VCaP (cell line): ENCODE data around the gene AGO4.
"Not testable (repeated sequence)": the region's sequence is repeated elsewhere in the genome, so short reads cannot be mapped to it uniquely, and the experiment has no call there.

ENCODE experiments used
- H3K27ac ChIP-seq: fragments of 450-650 bp; 2 replicates; pipeline ENCODE4 v1.5.1; 2017
- TF ChIP-seq, protein P1 (sequence below): fragments of 450-650 bp; conservative IDR thresholded peaks from 2 replicates; pipeline ENCODE4 v1.5.1; 2017; ENCODE audit warnings: mild to moderate bottlenecking, moderate library complexity

The AGO4 gene

DNA sequence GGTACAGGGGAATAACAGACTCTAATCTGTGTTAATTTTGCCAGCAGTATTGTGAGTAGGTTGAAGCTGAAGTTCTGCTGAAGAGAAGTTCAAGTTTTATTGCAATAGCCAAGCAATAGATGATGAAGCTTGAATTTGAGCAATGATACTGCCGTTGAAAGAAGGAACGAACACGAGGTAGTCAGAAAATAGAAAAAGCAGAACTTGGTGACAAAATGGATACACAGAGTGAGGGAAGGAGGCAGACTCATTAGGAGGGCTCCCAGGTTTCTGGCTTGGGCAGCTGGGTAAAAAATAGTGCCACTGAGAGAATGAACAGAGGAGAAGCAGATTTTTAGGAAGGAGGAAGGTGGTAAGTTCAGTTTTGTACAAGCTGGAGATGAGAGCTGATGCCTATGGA is 52.9 kb downstream of the AGO4 start:
- TF ChIP-seq, protein P1, sequence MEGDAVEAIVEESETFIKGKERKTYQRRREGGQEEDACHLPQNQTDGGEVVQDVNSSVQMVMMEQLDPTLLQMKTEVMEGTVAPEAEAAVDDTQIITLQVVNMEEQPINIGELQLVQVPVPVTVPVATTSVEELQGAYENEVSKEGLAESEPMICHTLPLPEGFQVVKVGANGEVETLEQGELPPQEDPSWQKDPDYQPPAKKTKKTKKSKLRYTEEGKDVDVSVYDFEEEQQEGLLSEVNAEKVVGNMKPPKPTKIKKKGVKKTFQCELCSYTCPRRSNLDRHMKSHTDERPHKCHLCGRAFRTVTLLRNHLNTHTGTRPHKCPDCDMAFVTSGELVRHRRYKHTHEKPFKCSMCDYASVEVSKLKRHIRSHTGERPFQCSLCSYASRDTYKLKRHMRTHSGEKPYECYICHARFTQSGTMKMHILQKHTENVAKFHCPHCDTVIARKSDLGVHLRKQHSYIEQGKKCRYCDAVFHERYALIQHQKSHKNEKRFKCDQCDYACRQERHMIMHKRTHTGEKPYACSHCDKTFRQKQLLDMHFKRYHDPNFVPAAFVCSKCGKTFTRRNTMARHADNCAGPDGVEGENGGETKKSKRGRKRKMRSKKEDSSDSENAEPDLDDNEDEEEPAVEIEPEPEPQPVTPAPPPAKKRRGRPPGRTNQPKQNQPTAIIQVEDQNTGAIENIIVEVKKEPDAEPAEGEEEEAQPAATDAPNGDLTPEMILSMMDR: no peak
- H3K27ac ChIP-seq: no peak overlapping the region

DNA sequence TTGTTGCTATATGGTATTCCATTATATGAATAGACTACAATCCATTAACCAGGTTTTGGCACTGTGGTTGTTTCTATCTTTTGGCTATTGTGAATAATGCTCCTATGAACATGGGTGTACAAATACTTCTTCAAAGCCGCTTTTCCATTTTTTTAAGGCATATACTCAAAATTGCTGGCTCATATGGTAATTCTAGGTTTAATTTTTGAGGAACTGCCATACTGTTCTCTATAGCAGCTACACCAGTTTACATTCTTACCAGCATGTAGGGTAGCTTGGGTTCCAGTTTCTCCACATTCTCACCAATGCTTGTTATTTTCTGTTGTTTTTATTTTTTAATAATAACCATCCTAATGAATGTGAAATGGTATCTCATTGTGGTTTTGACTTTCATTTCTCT is 55.3 kb downstream of the AGO4 start:
- TF ChIP-seq, protein P1: no peak
- no peak overlapping the region for H3K27ac ChIP-seq

DNA sequence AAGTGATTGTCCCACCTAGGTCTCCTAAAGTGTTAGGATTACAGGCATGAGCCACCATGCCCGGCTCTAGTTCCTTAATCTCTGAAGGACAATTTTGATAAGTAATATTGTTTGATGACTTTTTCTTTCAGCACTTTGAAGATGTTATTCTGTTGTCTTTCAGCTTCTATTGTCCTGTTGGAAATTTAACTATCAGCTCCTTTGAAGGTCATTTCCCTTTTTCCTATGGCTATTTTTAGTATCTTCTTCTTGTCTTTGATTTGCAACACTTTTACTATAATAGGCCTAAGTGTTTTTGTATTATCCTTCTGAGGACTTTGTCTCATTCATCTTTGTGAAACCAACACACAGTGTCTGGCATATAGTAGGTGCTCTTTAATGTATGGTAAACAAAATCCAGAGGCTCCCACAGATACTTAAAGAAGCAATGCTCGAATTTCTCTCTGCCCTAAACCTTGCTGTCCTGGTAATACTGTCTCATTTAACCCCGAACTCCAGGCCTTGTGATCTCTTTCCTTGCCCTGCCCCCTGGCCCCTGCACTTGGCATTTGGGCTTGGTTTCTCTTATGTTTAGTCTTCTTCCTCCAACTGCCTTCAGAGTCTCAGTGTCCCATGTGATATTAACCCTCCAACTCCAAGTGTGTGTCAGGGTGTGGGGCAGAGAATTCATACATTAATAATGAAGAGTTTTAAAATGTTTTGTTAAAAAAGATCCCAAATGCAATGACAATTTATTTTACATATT is 56.2 kb downstream of the AGO4 start:
- TF ChIP-seq, protein P1: no peak
- no peak overlapping the region for H3K27ac ChIP-seq

DNA sequence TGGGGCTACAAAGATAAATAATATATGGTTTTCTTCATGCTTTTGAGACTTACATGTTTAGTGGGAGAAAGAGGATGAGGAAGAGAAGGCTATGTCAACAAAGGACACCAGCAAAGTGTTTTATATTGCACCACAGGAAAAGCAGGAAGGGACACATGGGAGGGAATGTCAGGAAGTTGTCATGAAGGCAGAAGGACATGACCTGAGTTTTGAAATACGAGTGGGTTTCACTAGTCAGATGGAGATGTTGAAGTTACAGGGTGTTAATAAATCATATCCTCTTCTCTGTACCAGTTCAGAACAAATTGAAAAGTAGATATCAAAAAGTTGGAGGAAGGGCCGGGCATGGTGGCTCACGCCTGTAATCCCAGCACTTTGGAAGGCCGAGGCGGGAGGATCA is 57.0 kb downstream of the AGO4 start:
- TF ChIP-seq, protein P1: no peak
- H3K27ac ChIP-seq: no peak overlapping the region

DNA sequence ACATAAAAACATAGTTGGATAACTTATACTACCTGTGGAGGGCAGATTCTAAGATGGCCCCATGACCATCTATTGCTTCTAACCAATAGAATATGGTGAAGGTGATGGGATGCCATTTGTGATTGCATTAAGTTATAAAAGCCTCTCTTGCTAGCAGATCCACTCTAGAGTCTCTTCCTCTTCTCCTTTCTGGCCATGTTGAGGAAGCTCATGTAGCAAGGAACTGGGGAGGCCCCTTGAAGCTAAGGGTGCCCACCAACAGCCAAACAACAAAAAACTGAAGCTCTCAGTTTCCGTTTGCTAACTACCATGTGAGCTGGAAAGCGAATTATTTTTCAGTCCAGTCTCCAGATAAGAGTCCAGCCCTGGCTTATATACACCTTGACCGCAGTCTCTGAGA is 59.2 kb downstream of the AGO4 start:
- TF ChIP-seq, protein P1: no peak
- H3K27ac ChIP-seq: no peak overlapping the region

DNA sequence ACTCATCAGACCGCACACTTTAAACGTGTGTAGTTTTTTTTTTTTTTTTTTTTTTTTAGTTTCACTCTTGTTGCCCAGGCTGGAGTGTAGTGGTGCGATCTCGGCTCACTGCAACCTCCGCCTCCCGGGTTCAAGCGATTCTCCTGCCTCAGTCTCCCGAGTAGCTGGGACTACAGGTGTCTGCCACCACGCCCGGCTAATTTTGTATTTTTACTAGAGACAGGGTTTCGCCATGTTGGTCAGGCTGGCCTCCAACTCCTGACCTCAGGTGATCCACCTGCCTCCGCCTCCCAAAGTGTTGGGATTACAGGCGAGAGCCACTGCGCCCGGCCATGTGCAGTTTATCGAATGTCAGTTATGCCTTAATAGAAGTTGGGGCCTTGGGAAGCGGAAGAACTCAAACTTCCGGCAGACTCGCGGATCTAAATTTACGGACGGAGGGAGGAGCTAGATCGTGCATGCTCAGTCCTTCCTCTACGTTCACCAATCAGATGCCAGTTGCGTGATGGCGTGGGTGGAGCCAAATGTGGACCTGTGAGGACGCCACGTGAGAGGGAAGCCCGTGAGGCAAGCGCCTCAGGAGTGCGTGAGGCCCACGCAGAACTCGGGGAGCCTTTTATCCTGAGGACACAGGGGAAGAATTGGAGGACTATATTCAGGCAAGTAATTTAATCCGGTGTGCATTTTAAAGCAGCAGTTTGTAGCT is 61.6 kb downstream of the AGO4 start:
- not testable (repeated sequence) for H3K27ac ChIP-seq

DNA sequence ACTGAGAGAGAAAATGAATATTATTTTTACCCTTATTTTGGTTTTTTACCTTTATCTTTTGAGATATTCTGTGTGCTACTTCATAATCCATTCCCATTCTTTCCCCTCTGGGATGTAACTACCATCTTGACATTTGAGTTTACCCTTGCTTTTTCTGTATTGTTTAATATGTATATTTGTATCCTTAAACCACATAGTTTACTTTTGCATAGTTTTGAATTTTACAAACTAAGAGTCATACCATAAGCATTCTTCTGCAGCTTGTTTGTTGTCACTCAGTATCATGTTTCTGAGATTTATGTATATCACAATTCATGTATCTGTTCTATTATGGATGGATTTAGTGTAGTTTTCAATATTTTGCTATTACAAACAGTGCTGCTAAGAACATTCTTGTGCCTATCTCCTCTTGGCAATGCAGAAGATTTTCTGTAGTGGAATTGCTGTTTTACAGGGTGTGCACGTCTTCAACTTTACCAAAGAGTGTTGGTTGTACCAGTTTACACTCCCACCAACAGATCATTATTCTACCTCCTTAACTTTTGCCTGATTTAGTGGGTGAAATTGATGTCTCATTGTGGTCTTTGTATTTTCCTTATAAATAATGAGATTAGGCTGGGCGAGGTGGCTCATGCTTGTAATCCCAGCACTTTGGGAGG is 63.0 kb downstream of the AGO4 start:
- TF ChIP-seq, protein P1: no peak
- H3K27ac ChIP-seq: no peak overlapping the region
